Fibroblast of pulmonary artery (primary cell): ENCODE results near the gene SHROOM3.

Source experiments
- DNase-seq: peaks from one replicate; pipeline ENCODE4 v3.0.0-alpha.2; 2010; ENCODE audit warnings: low read depth
- H3K4me3 ChIP-seq: replicated peaks from 2 replicates; pipeline ENCODE4 v1.5.1; 2011; ENCODE audit warnings: low read depth, mild to moderate bottlenecking, control low read depth, low read length, moderate library complexity
- TF ChIP-seq, protein P1 (sequence below): IDR thresholded peaks from 2 replicates; pipeline ENCODE4 v1.5.1; 2011; ENCODE audit warnings: mild to moderate bottlenecking, control low read depth, low read length, inconsistent platforms; ENCODE audit errors: missing control alignments

SHROOM3 gene

DNA sequence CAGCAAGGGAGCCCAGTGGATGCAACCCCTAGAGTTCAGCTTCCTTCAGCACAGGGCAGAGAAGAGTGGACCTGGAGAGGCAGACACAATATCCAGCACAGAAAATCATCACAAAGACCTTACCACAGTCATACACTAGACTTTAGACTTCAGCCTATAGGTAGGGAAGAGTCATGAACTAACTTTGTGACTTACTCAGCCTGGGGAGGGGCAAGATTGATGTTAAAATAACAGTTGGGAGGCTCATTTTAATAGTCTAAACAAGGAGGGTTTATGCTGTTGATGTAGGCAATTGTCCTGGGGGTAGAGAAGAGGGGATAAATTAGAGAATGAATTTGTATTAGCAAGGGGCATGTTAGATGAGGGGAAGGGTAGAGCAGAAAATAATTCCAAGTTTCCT lies 338.7 kb downstream of the SHROOM3 start:
- TF ChIP-seq, protein P1, sequence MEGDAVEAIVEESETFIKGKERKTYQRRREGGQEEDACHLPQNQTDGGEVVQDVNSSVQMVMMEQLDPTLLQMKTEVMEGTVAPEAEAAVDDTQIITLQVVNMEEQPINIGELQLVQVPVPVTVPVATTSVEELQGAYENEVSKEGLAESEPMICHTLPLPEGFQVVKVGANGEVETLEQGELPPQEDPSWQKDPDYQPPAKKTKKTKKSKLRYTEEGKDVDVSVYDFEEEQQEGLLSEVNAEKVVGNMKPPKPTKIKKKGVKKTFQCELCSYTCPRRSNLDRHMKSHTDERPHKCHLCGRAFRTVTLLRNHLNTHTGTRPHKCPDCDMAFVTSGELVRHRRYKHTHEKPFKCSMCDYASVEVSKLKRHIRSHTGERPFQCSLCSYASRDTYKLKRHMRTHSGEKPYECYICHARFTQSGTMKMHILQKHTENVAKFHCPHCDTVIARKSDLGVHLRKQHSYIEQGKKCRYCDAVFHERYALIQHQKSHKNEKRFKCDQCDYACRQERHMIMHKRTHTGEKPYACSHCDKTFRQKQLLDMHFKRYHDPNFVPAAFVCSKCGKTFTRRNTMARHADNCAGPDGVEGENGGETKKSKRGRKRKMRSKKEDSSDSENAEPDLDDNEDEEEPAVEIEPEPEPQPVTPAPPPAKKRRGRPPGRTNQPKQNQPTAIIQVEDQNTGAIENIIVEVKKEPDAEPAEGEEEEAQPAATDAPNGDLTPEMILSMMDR: no peak
- no peak for DNase-seq
- no peak overlapping the region for H3K4me3 ChIP-seq

DNA sequence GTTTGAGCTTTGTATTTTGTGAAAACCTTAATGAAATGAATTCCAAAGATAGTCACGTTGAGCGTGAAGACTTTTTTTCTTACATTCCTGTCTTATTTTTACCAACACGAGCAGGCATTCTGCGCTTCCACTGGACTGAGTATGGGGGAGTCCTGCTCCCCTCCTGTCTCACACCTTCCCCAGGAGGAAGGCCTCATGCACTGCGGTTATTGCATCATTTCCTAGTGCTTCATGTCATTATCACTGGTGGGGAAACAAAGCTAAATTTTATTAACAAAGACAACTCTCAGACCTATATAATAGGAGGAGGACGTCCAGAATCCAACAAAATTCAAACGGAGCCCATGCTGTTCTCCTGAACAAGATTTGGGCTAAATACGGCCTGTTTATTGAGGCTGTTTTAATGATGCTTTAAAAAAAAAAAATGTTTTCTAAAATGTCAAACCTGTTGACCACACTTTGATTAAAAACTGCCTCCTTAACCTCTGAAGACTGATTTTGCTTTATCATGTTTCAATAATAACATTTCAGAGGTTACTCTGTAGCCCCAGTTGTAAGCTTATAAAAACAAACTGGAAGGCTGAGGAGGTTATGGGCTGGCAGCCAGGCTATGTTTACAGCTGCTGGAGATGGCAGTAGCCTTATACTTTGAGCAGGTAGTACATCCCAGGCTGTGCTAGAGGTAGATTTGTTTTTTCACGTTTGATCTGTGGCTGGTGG lies 344.9 kb downstream of the SHROOM3 start:
- TF ChIP-seq, protein P1: no peak
- H3K4me3 ChIP-seq: no peak overlapping the region
- no peak for DNase-seq

DNA sequence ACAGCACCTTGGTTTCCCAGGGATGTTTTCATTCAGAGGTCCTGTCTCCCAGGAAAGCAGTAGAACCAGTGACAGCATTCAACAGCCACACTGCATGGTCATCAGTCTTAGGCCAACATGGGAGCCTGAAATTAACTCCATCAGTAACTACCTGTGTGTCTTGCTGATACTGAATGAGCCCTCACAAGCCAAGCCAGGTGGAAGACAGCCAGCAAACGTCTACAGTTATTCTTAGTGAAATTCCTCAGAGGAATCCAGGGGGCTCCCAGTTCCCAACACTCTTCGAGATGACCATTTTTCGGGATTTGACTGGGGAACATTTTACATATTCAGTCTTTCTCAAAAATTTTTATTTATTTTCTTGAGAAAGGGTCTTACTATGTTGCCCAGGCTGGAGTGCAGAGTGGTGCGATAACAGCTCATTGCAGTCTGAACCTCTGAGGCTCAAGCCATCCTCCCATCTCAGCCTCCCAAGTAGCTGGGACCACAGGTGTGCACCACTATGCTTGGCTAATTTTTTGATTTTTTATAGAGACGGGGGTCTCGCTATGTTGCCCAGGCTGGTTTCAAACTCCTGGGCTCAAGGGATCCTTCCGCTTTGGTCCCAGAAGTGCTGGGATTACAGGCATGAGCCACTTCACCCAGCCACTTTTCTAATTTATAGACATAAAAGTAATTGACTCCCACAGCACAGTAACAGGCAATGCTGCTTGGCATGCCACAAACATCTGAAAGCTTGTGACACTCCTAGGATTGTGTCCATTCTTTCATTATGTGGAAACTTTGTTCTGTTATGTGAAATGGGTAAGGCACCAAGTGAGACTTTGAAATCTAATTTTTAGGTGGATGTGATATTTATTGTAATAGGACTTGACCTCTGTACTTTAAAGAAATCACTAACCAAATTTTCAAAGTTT lies 346.0 kb downstream of the SHROOM3 start:
- no peak overlapping the region for H3K4me3 ChIP-seq
- TF ChIP-seq, protein P1: no peak
- no peak for DNase-seq

DNA sequence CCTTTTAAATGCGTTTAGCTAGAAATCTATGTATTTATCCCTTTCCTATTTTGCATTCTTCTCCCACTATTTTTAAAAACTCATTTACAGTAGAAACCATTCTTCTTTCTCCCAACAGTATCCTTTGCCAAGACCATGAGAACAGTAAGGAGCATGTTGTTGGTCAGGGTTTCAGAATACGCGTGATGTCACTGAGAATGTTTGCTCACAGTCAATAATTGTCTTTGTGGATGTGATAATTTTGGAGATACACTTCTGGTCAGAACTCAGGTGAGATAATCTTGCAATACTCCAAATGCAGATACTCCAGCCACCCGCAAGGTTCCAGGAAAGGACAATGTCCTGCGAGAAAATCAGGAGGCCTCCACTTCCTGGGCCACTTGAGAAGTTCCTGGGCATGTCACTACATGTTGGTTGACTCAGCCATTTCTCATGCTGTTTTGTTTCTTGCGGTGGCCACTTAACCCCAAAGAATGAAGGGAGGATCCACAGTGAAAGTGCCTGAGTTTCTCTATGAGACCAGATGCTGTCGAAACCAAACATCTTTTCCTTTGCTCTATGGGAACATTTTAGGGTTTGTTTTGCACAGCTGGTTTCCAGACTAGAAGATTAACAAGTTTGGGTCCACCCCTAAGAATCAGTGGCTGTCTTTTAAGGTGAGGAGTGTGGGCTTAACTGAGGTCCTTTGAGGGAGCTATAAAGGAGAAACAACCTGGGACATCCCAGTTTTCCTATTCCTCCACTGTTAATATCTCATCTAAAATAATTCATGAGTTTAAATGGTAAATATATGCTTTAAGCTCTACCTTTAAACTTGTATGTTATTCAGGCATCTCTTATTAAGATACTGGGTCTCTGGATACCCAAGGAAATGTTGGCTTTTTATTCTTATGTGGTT lies 346.9 kb downstream of the SHROOM3 start:
- TF ChIP-seq, protein P1: no peak
- DNase-seq: peak; percentile 88
- peak overlapping the region; percentile 36 for H3K4me3 ChIP-seq

DNA sequence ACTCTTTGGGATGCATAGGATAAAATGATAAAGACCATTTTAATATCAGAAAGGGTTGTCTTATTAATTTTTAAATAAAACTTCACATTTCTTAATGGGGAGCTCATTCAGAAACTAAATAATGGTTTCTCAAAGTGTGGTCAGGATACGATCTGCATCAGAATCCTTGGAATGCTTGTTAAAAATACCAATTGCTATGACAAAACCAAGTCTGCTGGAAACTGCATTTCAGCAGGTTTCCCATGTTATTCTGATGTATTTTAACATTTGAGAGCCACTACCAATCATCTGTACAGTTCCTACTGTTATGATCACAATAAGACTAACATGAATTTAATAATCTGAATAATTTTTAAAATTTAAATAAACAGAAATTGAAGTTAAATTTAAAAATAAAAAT lies 347.8 kb downstream of the SHROOM3 start:
- peak overlapping the region; percentile 36 for H3K4me3 ChIP-seq
- TF ChIP-seq, protein P1: no peak
- DNase-seq: peak; percentile 83

DNA sequence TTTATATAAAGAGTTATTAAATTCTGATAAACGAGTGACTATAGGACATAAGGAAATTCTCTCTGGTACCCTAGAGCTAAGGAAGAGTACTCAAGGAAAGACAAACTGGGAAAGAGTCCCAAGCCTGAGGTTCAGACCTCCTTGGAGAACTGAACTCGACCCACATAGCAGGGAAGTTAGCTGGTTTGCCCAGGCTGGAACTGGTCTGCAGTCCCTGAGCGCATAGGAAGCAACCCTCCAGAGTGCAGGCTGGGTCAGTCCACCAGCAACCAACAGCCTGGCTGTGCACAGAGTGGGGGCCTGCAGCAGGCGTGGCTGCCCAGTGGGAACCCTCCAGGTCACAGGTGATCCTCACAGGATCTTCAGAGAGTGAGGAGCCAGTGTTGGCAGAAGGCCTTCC lies 348.8 kb downstream of the SHROOM3 start:
- no peak overlapping the region for H3K4me3 ChIP-seq
- DNase-seq: no peak
- TF ChIP-seq, protein P1: no peak
